ENCODE results near the gene RGS5. TPM values are rescaled to one million over a fixed set of nuclear protein-coding genes. Genes with fewer than 3 reads are reported as not detected.

RGS5 gene
- total RNA-seq, 1 experiment from 2014 or later, result 6.4 TPM

DNA sequence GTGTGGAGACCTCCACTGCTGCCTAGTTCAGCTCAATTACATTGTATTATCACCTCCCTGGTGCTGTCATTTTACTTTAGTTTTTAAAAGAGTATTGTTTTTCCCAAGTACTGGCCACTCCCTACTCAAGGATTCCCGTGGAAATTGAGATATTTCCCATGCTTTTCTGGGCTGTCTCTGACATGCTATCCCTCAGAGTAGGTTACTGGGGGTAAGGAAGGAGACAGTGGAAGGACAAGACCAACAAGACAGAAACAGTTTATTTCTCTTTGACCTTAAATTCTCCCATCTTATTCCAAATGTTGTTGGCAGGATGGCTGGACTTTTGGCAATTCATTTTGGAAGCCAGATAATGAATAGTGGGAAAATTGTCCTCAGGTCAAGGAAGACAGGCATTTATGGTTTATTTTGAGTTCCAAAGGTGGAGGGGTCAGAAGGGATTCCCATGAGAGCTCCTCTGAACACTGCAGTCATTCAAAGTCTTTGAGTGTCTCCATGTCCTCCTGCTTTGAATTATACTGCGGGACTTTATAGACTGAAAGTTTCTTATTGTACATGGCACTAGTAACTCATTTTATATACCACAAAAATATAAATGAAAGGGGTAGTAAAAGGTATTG is 20.3 kb downstream of the RGS5 start:
- DNase-seq (ENCODE audit: low read depth), result no peak

DNA sequence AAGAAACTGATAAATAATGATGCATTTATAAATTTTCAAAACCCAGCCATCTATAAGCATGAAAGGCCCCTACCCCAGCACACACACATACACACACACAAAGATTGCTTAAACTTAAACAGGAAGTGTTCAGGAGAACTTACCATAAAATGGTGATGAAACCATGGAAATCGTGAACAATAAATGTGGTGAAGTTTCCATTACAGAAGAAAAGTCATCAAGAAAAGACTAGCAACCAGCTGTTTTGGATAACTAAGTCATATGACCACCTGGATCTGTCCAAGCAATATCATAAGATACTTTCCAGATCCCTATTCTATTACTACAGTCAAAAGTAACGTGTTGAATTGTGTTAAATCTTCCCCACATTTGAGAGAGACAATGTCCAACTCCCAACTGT is 24.1 kb downstream of the RGS5 start:
- no peak for DNase-seq (ENCODE audit: low read depth)

DNA sequence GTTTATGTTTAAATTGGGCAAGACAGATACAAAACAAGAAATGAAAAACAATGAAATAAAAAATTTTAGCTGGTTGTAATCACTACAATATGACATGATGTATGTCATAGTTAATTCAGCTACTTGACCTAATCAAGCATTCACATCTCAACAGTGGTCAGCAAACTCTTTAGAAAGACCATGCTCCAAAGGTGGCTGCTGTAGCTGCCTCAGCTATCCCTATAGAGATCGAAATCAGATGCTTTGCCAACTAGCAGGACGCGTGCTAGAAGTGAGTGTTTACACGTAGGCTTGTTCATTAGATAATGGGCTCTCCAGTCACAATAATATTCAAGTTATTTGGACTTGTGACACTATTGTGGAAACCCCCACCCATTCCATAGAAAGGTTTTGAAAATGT is 25.9 kb downstream of the RGS5 start:
- DNase-seq (ENCODE audit: low read depth), result no peak

- DNase-seq (ENCODE audit: low read depth), result peak; percentile 72
Observed at GRCh38 chr1:163174524-163175437, 27.9 kb downstream of the RGS5 start.

DNA sequence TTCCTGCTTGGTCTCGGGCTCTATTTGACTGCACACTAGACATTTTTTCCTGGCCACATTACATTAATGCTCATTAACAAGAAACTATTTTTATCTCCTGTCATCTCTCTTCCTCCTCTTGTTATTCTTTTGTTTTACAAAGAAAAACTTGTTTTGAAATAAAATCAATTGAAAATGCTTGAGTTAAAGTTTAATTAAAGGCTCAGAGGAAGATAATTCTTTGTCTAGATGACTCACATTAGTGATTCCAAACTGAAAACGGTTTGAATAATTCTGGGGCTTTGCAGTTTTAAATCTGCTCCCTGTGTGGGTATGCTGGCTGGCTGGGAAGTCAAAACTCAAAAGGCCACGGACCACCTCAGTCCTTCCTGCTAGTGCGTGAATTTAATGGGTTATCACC is 29.6 kb downstream of the RGS5 start:
- DNase-seq (ENCODE audit: low read depth), result peak; percentile 36

DNA sequence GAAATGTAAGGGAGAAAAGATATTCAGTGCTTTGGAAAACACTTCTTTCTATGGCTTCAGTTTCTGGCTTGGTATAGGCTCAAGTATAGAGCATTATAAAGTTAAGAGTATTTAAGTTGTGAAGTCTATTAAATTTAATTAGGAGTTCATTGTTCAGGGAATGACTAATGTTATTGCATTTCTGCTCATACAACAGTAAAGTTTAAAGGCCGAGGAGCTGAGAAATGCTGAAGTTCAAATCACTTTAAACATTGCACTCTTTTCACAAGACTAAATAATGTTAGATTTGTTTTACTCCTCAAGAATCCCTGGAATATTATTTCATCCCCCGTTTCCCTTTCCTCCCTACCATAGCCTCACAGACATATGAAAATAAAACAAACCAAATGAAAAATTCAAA is 30.1 kb downstream of the RGS5 start:
- DNase-seq (ENCODE audit: low read depth), result no peak

DNA sequence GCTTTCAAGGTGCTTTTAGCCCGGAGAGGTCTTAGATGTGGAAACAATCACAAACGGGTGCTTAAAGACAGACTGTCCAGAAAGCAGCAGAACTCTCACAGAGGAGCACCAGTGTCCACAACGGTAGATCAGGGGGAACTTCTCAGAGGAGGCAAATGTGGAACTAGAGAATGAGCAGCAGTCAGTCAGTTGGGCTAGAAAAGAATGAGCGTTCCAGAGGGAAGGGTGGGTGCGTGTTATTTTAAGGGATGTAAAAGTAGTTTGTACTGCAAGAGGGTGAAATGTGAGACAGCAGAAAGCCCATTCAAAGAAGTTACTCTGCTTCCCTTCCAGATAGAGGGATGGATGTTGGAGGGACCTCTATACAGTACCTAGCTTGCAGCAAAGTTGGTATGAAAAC is 30.9 kb downstream of the RGS5 start:
- peak; percentile 50 for DNase-seq (ENCODE audit: low read depth)

GRCh38 chr1:163170975-163171676 is 31.6 kb downstream of the RGS5 start:
- peak; percentile 69 for DNase-seq (ENCODE audit: low read depth)

GRCh38 chr1:163170331-163170730 is 32.4 kb downstream of the RGS5 start:
- no peak for DNase-seq (ENCODE audit: low read depth)

DNA sequence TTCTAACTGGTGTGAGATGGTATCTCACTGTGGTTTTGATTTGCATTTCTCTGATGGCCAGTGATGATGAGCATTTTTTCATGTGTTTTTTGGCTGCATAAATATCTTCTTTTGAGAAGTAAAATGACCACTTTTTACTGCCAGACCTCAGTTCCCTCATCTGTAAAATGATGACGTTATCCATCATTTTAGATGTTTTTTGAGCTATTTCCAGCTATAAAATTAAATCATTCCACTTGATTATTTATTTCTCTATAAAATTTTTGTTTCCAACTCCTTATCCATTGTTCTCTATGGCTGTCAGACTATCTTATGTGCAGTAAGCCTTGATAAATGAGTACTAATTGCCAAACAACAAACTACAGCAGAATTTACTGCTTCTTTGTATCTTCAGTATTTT is 33.2 kb downstream of the RGS5 start:
- DNase-seq (ENCODE audit: low read depth), result no peak

DNA sequence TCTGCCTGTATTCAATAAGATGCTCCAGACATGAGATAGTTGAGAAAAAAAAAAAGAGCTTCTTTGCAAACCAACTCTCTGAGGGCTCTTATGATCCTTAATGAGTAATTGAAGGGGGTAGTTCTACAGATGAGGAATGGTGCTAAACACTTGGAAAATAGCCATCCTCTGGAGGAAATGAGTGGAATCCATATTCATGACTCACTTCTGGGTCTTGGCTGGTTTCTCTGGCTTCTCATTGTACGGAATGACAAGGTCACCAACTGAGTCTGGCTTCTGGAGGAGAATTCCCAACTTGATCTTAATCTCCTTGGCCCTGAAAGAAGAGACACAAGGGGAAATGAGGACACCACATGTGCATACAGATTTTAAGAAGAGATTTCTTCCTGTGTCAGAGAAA is 34.7 kb downstream of the RGS5 start:
- peak; percentile 98 for DNase-seq (ENCODE audit: low read depth)

DNA sequence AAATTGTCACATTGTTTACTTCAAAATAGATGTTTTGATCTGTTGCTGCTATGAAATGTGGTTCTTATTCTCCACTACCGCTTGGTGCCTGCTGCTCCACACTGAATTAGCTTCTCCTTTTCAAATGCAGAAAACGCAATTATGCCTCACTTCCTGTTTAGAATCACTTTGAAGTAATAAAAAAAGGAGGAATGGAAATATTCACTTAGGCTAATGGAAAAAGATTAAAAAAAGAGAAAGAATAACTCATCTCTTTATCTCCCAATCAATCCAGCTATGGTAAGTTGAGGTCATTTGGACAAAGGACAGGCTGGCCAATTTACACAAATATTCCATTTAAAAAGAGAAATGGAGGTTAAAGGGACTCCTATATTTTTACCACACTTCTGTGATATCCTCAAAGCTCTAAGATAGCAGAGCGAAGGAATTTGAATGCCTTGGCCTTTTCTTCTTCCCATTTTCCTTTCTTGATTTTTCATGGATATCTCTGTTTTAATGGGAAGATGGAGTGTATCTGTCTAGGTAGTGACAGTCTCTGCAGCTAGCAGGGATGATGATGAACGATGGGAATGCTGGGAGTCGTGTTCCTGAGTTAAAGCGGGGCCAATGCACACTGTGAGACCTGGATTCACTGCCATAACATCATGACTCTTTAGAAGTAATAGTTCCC is 35.7 kb downstream of the RGS5 start:
- peak; percentile 26 for DNase-seq (ENCODE audit: low read depth)

GRCh38 chr1:163165119-163165518 is 37.6 kb downstream of the RGS5 start:
- DNase-seq (ENCODE audit: low read depth), result no peak

DNA sequence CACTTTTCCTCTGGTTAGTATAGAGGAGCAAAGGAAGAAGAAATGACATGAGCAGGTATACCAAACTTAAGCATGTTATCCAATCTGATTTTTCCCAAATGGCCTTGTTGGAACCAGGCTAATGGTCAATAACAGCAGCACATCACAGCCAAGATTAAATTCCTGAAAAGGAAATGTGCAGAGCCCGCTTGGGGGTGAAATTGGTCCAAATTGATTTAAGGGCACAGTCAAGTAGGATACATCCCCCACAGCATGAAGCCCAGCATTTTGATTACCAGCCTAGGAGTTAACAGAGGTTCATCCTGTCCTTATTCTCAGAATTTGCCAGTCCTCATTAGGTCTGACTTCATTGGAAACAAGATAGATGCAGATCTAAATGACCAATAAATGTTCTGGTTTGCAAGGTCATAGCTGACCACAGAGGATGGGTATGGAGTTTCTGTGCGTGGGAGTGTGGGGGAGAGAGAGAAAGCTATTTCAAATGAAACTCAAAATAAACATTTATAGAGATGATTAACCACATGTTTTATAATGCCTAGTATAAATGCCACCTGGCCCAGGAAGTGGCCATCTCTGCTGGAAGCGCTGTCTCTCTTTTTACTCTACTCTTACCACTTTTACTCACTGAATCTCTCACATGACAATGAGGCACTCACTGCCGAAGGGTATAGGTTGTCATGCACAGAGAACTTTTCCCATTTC is 38.7 kb downstream of the RGS5 start:
- peak; percentile 84 for DNase-seq (ENCODE audit: low read depth)

- DNase-seq (ENCODE audit: low read depth), result no peak
Observed at GRCh38 chr1:163163163-163163562, 39.6 kb downstream of the RGS5 start.

DNA sequence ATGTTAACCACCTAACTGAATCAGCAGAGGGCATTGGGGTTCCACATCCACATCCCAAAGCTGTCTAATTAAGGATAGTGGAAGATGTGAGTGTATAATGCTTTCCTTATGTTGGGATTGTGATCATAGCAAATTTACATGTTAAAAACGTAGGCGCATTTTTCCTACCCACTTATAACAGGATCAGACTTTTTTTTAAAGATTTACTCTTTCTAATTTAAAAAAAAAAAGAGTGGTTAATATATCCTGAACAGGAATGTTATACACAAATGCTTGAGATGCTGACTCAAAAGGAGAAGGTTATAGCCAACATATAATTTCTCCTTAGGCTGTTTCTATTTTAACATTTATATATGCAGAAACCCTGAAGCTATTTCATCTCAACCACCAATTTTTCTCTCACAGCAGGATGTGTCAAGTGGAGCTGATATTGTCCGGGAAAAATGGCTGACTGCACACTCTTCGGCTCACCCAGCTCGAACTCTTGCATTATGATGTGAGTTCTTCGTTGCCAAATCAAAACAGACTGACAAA is 40.3 kb downstream of the RGS5 start:
- DNase-seq (ENCODE audit: low read depth), result no peak

DNA sequence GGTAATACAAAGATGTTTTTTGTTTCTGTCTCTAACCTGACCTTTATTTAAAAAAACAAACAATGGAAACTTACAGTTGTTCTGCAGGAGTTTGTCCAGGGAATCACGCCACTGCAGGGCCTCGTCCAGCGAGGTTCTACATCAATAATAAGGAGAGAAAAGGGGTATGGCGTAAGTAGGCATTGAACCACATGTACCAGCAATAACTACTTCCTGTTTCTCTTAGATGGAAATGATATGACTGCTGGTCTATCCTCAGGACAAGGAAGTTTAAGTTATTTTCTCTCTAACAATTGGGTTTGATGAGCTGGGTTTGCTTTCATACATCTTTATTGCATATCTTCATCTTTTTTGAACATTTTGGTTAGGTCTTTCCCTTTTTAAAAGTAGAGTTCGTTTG is 40.9 kb downstream of the RGS5 start:
- no peak for DNase-seq (ENCODE audit: low read depth)

- no peak for DNase-seq (ENCODE audit: low read depth)
Observed at GRCh38 chr1:163161337-163161736, 41.4 kb downstream of the RGS5 start.

DNA sequence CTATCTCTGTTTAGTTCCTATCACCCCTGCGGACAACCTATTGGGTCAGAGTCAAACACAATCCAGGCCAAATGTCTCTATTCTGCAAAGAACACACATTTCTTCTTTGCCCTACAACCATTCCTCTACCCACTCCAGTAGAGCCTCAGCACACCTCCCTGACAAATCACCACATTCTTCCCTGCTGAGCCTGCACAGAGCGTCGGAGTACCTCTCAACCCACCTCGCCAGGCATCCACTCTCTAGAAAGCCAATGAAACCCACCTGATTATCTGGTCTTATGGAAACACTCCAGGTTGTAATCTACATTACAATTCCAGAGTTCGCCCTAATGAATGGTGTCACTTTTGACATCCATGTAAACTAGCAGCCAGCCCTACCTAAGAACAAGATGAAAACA is 47.1 kb downstream of the RGS5 start:
- DNase-seq (ENCODE audit: low read depth), result no peak

DNA sequence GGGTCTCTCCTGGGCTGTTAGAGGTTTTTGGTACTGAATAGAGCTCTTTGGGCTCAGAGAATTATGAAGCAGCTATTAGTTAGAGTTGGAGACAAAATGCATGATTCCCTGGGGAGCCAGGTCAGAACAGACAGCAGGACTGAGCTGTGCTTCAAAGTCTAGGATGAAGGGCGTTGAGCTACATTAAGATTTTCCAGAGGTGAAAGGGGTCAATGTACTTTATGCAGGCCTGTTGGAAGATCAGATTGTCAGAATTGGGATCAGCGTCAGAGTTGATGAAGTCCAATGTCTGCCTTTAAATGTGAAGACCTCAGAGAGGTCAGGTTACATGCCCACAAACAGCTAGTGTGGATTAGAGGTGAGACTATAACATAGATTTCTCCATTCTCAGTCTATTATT is 53.8 kb downstream of the RGS5 start:
- no peak for DNase-seq (ENCODE audit: low read depth)

GRCh38 chr1:163147019-163147418 is 55.7 kb downstream of the RGS5 start:
- no peak for DNase-seq (ENCODE audit: low read depth)

Measured in LHCN-M2 (cell line).